ENCODE data around the gene CEP164. TPM values are rescaled to one million over a fixed set of nuclear protein-coding genes. Genes with fewer than 3 reads are reported as not detected.
A peak's percentile ranks its signal among the peaks of the same experiment; 100 is the strongest.

The CEP164 gene
- total RNA-seq, 1 donor from 2014 or later: 25.2 TPM

DNA sequence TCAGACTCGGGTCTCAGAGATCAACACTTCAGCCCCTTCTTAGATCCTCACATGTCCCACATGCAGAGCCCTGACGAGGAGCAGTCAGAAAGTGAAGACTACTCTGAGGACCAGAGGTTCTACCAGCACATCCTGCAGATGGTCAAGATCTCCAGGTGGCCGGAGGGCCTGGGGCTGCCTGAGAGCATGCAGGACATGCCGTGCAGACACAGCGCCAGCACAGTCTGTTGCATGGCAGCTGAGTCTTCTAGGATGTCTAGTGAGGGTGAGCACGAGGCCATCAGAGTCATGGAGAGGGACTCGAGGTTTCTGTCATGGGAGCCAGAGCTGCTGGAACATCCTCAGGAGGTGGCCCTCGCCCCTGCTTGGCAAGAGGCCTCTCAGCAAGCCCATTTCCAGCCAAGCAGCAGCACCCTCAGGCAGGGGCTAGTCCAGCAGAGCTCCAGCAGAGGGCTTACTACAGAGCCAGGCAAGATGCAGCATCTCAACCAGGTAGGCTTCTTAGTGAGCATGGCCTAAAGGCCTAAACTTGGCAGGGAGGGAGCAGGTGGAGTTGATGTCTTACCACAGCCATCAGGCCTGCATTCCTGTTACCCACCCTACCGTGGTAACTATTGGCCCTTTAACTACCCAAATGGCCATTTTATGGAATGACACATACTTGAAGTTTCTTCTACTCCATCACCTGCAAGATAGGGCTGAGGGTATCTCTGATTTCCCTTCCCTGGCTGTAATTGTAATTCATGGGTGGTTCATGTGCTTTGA, 28.7 kb downstream of the CEP164 start:
- no peak for DNase-seq
- Histone ChIP-seq H3K27me3 (no peaks in the 10 kb centered on the region), H3K4me1 (no peaks in the 10 kb centered on the region), H3K36me3 (peaks cover 78% of the 10 kb centered on the region), H3K4me3 (no peak overlapping the region), H3K9me3 (no peaks in the 10 kb centered on the region), H3K27ac (no peak overlapping the region)
- peak; percentile 38 for ATAC-seq
- TF ChIP-seq, protein P1, sequence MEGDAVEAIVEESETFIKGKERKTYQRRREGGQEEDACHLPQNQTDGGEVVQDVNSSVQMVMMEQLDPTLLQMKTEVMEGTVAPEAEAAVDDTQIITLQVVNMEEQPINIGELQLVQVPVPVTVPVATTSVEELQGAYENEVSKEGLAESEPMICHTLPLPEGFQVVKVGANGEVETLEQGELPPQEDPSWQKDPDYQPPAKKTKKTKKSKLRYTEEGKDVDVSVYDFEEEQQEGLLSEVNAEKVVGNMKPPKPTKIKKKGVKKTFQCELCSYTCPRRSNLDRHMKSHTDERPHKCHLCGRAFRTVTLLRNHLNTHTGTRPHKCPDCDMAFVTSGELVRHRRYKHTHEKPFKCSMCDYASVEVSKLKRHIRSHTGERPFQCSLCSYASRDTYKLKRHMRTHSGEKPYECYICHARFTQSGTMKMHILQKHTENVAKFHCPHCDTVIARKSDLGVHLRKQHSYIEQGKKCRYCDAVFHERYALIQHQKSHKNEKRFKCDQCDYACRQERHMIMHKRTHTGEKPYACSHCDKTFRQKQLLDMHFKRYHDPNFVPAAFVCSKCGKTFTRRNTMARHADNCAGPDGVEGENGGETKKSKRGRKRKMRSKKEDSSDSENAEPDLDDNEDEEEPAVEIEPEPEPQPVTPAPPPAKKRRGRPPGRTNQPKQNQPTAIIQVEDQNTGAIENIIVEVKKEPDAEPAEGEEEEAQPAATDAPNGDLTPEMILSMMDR (IDR thresholded peaks at IDR 0.05): no peak
- intact Hi-C loops (cut with DNase I): no loop called here

DNA sequence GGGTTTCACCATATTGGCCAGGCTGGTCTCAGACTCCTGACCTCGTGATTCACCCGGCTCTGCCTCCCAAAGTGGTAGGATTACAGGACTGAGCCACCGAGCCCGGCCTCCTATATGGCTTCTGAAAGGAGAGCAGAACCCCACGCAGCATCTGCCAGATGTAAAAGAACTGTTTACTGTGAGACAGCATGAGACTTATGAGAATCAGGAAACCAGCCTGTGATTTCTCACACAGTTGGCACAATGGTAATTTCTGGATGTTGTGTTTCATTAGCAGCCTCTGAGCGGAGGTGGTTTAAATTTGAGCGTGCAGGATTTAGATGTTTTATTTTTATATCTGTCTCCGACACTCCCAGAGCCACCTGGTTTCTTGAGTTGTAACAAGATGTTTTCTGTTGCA, 33.8 kb downstream of the CEP164 start:
- Histone ChIP-seq H3K27me3 (no peaks in the 10 kb centered on the region), H3K36me3 (peaks cover 76% of the 10 kb centered on the region), H3K4me3 (no peak overlapping the region), H3K27ac (no peak overlapping the region), H3K4me1 (no peaks in the 10 kb centered on the region), H3K9me3 (no peaks in the 10 kb centered on the region)
- DNase-seq (no peak), ATAC-seq (no peak)
- intact Hi-C loops (cut with DNase I): no loop called here
- TF ChIP-seq, protein P1 (IDR thresholded peaks at IDR 0.05): no peak

DNA sequence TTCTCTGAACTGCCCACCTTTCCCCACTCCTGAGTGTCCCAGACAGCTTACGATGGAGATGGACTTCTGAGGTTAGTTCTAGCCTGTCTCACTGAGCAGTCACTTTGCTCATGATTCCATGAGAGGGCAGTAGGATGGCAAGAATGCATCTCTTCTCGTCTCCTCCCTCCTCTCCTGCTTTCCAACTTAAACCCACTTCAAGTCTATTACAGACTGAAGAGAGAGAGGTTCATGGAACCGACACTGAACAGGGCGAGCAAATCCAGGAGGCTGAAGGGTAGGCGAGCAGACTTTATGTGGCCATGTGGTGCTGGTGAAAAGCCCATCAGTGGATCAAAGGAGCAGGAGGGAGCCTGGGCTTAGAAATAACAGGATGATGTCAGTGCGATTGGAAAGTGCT, 38.6 kb downstream of the CEP164 start:
- Histone ChIP-seq H3K9me3 (no peaks in the 10 kb centered on the region), H3K4me3 (no peak overlapping the region), H3K27me3 (no peaks in the 10 kb centered on the region), H3K27ac (no peak overlapping the region), H3K4me1 (no peaks in the 10 kb centered on the region), H3K36me3 (peaks cover 74% of the 10 kb centered on the region)
- intact Hi-C loops (cut with DNase I): no loop called here
- TF ChIP-seq, protein P1 (IDR thresholded peaks at IDR 0.05): no peak
- DNase-seq (no peak), ATAC-seq (no peak)

DNA sequence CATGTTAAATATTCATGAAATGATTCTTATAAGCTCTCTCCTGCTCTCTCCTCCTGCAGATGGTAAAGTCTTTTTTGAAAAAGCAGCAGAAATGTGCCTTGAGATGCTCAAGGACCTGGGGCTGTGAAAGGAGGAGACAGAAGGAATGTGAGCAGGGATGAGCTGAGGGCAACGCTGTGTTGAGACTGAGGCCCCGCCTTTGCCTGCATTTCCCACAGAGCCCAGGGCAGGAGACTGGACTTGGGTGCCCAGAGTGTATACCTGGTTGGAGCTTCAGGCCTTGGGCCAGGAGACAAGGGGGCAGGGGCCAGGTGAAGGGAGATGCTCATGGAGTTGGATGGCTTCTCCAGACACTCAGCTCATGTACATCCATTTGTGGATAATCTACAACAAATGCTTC, 39.2 kb downstream of the CEP164 start:
- intact Hi-C loops (cut with DNase I): no loop called here
- DNase-seq (no peak), ATAC-seq (no peak)
- Histone ChIP-seq H3K4me3 (no peak overlapping the region), H3K9me3 (no peaks in the 10 kb centered on the region), H3K27me3 (no peaks in the 10 kb centered on the region), H3K36me3 (peaks cover 74% of the 10 kb centered on the region), H3K27ac (no peak overlapping the region), H3K4me1 (no peaks in the 10 kb centered on the region)
- TF ChIP-seq, protein P1 (IDR thresholded peaks at IDR 0.05): no peak

DNA sequence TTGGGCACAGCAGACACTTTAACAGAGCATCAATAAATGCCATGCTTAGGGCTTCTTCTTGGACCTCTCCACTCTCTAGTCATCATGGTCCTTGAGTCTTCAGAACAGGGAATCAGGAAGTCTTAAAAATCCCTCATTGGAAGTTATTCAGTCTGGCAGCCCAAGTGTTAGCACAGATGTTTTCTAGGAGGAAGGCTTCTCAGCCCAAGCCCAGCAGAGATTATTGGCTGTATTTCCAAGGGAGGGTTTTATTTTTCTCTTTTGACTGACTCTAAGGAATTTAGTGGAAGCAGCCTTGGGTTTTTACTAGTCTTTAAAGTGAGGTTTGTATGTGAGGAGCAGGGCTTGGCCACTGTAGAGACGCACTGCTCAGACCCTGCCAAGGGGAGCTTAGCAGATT, 41.9 kb downstream of the CEP164 start:
- TF ChIP-seq, protein P1 (IDR thresholded peaks at IDR 0.05): no peak
- Histone ChIP-seq H3K27ac (no peak overlapping the region), H3K9me3 (no peaks in the 10 kb centered on the region), H3K4me1 (no peaks in the 10 kb centered on the region), H3K36me3 (peaks cover 64% of the 10 kb centered on the region), H3K27me3 (no peaks in the 10 kb centered on the region), H3K4me3 (no peak overlapping the region)
- intact Hi-C loops (cut with DNase I): no loop called here
- DNase-seq (no peak), ATAC-seq (no peak)
